OCI-LY7 (cell line): ENCODE measurements around the gene CHN2. TPM values are rescaled to one million over a fixed set of nuclear protein-coding genes. Genes with fewer than 3 reads are reported as not detected.

Source experiments
- BruUV-seq: library from RNA; stranded (reverse); fragments of 400-500 nt; replicated peaks from 2 replicates; lab custom pipeline; 2021; lab: Mats Ljungman, UMichigan
- CTCF ChIA-PET: fragments of 300-600 bp; sonication (Branson Sonifier 250); formaldehyde crosslinking; loops from one replicate; lab custom pipeline; 2022; ENCODE audit warnings: antibody characterized with exemption; ENCODE audit not compliant: unreplicated experiment; lab: Charles Lee
- POLR2A ChIA-PET: fragments of 300-600 bp; sonication (Branson Sonifier 250); formaldehyde crosslinking; loops from one replicate; lab custom pipeline; 2022; ENCODE audit warnings: antibody characterized with exemption; lab: Charles Lee
- DNase-seq: peaks from one replicate; pipeline ENCODE4 v3.0.0-alpha.2; 2015; ENCODE audit warnings: low spot score
- H2AFZ ChIP-seq: fragments of 200-600 bp; sonication (generic), shearing (Covaris generic); 2 replicates; pipeline ENCODE4 v1.6.1; 2014; ENCODE audit warnings: mild to moderate bottlenecking, antibody characterized with exemption, low read length, moderate library complexity
- H3K27ac ChIP-seq: fragments of 200-600 bp; sonication (generic); 2 replicates; pipeline ENCODE4 v1.5.1; 2014; ENCODE audit warnings: mixed run types, low read depth, mild to moderate bottlenecking, moderate library complexity, low read length, inconsistent platforms; ENCODE audit not compliant: poor library complexity, severe bottlenecking
- H3K36me3 ChIP-seq: fragments of 200-600 bp; sonication (generic); 2 replicates; pipeline ENCODE4 v1.6.1; 2014; ENCODE audit warnings: mild to moderate bottlenecking, antibody characterized with exemption, low read length, moderate library complexity, mixed read lengths; ENCODE audit not compliant: insufficient read depth
- H3K4me1 ChIP-seq: fragments of 200-600 bp; sonication (generic); 2 replicates; pipeline ENCODE4 v1.5.1; 2014; ENCODE audit warnings: mild to moderate bottlenecking, low read length; ENCODE audit not compliant: insufficient read depth, poor library complexity, severe bottlenecking
- H3K4me2 ChIP-seq: fragments of 200-600 bp; sonication (generic); 2 replicates; pipeline ENCODE4 v1.6.1; 2014; ENCODE audit warnings: mild to moderate bottlenecking, low read length
- H3K4me3 ChIP-seq: fragments of 200-600 bp; sonication (generic); 2 replicates; pipeline ENCODE4 v1.5.1; 2014; ENCODE audit warnings: mild to moderate bottlenecking, low read depth, low read length; ENCODE audit not compliant: poor library complexity, severe bottlenecking
- H3K79me2 ChIP-seq: fragments of 200-600 bp; sonication (generic); 2 replicates; pipeline ENCODE4 v1.6.1; 2016; ENCODE audit warnings: low read depth, mild to moderate bottlenecking, low read length, moderate library complexity, mixed read lengths; ENCODE audit not compliant: insufficient read depth
- H3K9me2 ChIP-seq: fragments of 200-600 bp; sonication (generic); 2 replicates; pipeline ENCODE4 v1.6.1; 2016; ENCODE audit warnings: mild to moderate bottlenecking, low read length, mixed read lengths; ENCODE audit not compliant: insufficient read depth
- H3K9me3 ChIP-seq: fragments of 200-600 bp; sonication (generic); 2 replicates; pipeline ENCODE4 v1.6.1; 2014; ENCODE audit warnings: mild to moderate bottlenecking, mixed run types, low read length, mixed read lengths
- H4K20me1 ChIP-seq: fragments of 200-600 bp; sonication (generic); 2 replicates; pipeline ENCODE4 v1.6.1; 2014; ENCODE audit warnings: mild to moderate bottlenecking, antibody characterized with exemption, low read length, moderate library complexity, mixed read lengths; ENCODE audit not compliant: insufficient read depth
- EZH2phosphoT487 ChIP-seq: fragments of 200-600 bp; sonication (generic); IDR thresholded peaks from 2 replicates; pipeline ENCODE4 v1.6.1; 2018; ENCODE audit warnings: low read depth, borderline replicate concordance, mild to moderate bottlenecking, mixed run types, antibody characterized with exemption, low read length, moderate library complexity, mixed read lengths
- intact Hi-C: fragments of 100-400 bp; cut with micrococcal nuclease; formaldehyde crosslinking; loops from one replicate; pipeline ENCODE4 v1.10.0; 2022; ENCODE audit not compliant: unreplicated experiment
- total RNA-seq, 2 experiments: library from RNA; depleted of rRNA in 1 of 2; stranded (reverse); fragments of >200 nt in 1 of 2; shearing (Covaris generic) in 1 of 2; gene quantifications; 2 replicates each; pipeline ENCODE4 v1.2.3, GENCODE V29; 2014 to 2022
- TF ChIP-seq, protein P1 (sequence below): fragments of 200-600 bp; sonication (generic); conservative IDR thresholded peaks from 2 replicates; pipeline ENCODE4 v1.5.1; 2014; ENCODE audit warnings: mild to moderate bottlenecking, antibody characterized with exemption, low read length, moderate library complexity, mixed read lengths

CHN2 gene
- total RNA-seq, 2 experiments from 2014 or later: not detected

- no peak for DNase-seq
- intact Hi-C loops: no loop called here
- Histone ChIP-seq H3K27ac (no peak overlapping the region), H3K4me3 (no peak overlapping the region), H3K4me2 (no peak overlapping the region), H3K9me2 (no peaks in the 10 kb centered on the region), H3K4me1 (no peaks in the 10 kb centered on the region), H3K9me3 (no peaks in the 10 kb centered on the region), H4K20me1 (no peaks in the 10 kb centered on the region), H3K79me2 (no peaks in the 10 kb centered on the region), H2AFZ (no peak overlapping the region), H3K36me3 (no peaks in the 10 kb centered on the region)
- no TSS peak for BruUV-seq
- POLR2A ChIA-PET: no interaction called here
- CTCF ChIA-PET: no interaction called here
- TF ChIP-seq, protein P1, sequence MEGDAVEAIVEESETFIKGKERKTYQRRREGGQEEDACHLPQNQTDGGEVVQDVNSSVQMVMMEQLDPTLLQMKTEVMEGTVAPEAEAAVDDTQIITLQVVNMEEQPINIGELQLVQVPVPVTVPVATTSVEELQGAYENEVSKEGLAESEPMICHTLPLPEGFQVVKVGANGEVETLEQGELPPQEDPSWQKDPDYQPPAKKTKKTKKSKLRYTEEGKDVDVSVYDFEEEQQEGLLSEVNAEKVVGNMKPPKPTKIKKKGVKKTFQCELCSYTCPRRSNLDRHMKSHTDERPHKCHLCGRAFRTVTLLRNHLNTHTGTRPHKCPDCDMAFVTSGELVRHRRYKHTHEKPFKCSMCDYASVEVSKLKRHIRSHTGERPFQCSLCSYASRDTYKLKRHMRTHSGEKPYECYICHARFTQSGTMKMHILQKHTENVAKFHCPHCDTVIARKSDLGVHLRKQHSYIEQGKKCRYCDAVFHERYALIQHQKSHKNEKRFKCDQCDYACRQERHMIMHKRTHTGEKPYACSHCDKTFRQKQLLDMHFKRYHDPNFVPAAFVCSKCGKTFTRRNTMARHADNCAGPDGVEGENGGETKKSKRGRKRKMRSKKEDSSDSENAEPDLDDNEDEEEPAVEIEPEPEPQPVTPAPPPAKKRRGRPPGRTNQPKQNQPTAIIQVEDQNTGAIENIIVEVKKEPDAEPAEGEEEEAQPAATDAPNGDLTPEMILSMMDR: no peak
- no peak for TF ChIP-seq EZH2phosphoT487
These were observed 60.0 kb downstream of the CHN2 start for GRCh38 chr7:29254591-29254990.

DNA sequence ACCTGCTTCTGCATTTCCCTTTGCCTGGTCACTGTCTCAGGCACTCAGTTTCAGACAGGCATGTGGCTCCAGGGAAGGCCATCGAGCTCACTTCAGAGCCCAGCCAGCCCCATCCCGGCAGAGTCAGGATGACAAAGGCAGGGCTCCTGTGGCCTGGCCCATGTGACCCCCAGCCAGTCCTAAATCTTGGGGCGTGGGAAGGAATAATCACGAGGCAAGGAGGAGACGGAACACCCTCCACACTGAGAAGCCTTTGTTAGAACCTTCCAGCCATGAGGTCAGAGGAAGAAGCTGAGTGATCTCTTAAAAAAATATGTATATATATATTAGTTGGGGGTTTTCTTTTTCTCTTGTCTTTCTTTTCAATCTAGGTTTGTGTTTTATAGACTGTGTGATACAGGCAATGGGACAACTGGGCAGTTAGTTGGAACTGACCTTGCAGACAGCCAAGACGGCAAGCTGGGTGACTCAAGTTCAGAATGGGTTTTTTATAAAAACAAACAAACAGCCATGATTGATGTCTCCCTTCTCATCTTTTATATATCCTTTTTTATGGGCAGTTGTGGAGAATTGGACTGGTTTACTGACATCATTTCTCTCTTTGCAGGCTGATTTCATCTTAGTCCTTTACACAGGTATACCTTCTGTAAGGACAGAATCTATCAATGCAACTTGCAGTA lies 60.8 kb downstream of the CHN2 start:
- CTCF ChIA-PET: no interaction called here

More for the DNA sequence above, 60.8 kb downstream of the CHN2 start:
- Histone ChIP-seq H3K27ac (no peak overlapping the region), H4K20me1 (no peaks in the 10 kb centered on the region), H3K4me2 (no peak overlapping the region), H3K9me2 (no peaks in the 10 kb centered on the region), H2AFZ (no peak overlapping the region), H3K36me3 (no peaks in the 10 kb centered on the region), H3K79me2 (no peaks in the 10 kb centered on the region), H3K9me3 (no peaks in the 10 kb centered on the region), H3K4me1 (no peaks in the 10 kb centered on the region), H3K4me3 (no peak overlapping the region)
- no peak for TF ChIP-seq EZH2phosphoT487
- TF ChIP-seq, protein P1: no peak
- POLR2A ChIA-PET: no interaction called here
- DNase-seq: no peak
- intact Hi-C loops: no loop called here
- BruUV-seq: no TSS peak
